Stimulated activated CD8-positive, alpha-beta memory T cell treated with anti-CD3 and anti-CD28 coated beads, Interleukin-2, amount 100 ng/mL, for 1 hour (primary cell): ENCODE measurements around the gene NPC2.

ENCODE experiments used
- DNase-seq, 2 donors: peaks; one replicate each; pipeline ENCODE4 v3.0.0-alpha.2; 2020; ENCODE audit warnings: low read depth in 2 of 2

NPC2 gene

DNA sequence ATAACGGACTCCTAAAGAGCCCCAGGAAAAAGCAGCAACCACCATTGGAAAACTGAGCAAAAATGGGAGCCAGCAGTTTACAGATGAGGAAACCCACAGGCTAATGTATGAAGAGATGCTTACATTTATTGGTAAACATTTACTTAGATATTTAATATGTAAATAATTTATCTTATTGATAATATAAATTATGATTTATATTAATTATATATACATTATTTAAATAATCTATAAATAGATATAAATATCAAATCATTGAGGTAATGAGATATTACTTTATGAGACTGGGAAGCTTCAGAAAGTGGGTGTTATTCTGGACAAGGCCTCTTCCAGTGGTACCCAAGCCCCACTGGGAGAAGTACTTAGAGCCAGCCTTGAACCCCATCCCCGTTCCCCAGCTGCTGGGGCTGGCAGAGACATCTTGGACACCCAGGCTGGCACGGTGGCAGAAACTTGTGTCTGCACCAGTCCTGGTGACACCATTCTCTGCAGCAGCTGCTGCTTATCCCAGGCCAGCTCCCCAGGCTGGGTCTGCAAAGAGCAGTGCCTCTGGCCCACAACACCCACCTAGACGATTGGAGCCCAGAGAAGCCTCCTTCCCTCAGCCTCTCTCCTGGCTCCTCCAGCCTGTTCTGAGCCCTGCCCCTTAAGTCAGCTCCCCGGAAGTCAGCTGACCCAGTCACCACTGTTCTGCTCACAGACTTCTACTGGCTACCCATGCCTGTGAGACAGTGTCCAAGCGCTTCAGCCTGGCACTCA lies 26.4 kb upstream of the NPC2 start:
- DNase-seq = no peak

- no peak for DNase-seq
These were observed 25.1 kb upstream of the NPC2 start for GRCh38 chr14:74518221-74518620.

DNA sequence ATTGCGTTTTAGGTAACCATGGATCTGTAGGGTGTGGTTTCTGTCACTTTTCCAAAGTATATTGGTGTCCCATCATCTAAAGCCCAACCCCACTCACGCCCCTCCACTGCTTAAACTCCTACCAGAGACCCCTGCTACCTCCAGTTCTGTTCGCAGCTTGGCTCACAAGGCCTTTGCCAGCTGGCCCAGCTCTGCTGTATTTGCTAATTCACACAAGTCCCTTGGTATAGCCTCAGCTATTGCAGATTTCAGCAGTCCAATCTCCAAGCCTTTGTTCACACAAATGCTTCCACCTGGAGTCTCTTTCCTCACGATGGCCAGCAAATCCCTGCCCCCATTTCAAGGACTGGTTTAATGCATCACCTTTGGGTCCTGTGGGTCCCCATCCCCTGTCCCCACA lies 24.6 kb upstream of the NPC2 start:
- no peak for DNase-seq

- DNase-seq = no peak
These were observed 23.5 kb upstream of the NPC2 start for GRCh38 chr14:74516451-74517160.

DNA sequence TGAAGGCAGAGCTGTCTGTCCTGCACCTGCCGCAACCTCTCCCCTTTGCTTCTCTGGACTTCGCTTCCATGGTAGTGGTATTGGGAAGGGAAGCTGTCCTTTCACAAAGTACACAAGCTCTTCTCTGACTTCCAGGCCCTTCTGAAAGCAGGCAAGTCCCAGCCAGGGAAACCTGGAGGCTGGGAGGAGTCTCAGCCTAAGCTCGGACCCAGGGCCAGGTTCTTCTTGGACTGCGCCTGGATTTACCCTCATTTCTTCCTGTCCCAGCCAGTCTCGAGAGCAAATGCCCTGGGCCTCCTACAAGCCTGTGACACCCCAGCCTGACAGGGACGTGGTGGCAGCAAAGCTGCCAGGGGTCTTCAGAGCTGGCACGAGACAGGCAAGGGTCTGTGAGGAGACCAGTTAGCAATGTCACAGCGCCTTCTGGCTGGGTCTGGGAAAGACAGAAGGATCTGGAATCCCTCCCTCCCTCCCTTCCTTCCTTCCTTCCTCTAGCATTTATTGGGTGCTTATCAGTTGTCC lies 22.8 kb upstream of the NPC2 start:
- DNase-seq = no peak

GRCh38 chr14:74514471-74514941 lies 21.4 kb upstream of the NPC2 start:
- no peak for DNase-seq

DNA sequence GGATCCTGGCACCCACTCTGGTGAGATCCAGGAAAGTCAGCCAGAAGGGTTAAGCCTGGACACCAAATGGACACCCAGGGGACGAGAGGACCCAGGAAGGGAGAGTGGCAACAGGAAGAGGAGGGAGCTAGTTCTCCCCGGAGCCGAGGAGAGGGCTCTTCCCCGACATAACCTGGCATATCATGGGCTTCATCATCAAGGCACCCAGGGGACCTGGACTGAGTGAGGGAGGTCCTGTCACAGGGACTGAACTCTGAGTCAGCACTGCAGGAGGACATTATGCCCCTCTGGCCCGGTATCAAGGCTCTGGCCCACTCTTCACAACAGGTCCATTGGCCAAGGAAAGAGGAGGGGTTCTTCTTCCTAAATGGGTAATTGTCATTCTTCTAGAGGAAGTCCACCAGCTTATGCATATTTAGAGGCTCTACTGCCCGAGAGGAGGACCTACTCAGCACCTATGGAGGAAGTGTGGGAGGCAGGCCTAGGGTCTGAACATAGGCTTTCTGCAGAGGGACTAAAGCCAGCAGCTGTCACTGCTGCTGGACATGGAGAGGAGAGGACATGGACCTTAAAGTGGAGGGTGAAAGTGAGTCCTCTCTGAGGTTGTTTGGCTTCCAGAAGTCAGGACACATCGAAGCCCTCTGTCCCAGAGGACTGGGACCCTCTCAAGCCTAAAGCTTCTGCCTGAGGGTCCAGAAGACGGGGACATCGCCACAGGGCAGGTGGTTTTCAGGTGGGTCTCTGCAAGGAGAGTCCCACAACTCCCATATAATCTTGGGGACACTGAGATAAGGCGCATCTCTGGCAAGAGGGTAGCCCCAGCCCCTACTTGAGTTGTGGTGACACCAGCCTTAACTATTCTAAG lies 19.1 kb upstream of the NPC2 start:
- no peak for DNase-seq

DNA sequence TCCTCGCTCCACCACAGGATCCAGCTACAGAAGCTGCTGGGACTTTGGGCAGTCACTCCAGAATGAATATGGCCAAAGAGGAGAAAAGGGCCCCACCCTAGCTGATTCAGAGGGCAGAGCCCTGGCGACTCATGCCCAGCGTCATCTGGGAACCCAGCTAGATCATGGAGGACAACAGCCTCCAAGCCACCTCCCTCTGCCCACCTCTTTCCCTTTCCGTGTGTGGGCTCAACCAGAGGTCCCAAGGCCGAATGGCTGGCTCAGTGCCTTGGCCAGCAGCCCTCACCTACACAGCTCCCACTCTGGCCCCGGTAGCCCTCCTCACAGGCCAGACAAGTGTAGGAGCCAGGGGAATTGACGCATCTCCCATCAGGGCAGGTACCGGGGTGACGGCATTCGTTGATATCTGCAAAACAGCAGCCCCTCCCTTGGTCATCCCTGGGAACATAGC lies 17.9 kb upstream of the NPC2 start:
- DNase-seq = no peak

- DNase-seq = no peak
These were observed 17.3 kb upstream of the NPC2 start for GRCh38 chr14:74510223-74510931.

- no peak for DNase-seq
These were observed 16.6 kb upstream of the NPC2 start for GRCh38 chr14:74509587-74510222.

DNA sequence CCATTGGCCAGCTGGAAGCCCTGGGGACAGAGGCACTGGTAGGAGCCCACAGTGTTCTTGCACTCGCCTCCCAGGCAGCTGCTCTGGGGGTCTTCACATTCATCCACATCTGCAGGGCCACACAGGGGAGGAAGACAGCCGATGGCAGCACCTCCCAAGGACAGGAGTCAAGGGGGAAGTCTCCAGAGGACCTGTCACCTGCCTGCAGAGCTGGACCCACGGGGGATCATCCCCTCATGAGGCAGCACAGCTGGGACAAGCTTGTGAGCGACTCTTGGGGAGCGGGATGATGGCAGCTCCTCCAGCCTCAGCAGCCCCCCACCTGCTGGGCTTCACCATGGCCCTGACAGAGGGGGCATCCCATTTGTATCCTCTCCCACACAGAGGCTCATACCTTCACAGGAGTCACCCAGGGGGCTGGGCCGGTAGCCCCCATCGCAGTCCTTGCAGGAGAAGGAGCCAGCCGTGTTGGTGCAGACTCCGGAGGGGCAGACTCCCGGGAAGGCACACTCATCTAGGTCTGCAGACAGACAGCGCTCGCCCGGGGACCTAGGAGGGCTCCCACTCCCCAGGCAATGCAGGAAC lies 15.8 kb upstream of the NPC2 start:
- DNase-seq = no peak

GRCh38 chr14:74508292-74508731 lies 15.2 kb upstream of the NPC2 start:
- no peak for DNase-seq

DNA sequence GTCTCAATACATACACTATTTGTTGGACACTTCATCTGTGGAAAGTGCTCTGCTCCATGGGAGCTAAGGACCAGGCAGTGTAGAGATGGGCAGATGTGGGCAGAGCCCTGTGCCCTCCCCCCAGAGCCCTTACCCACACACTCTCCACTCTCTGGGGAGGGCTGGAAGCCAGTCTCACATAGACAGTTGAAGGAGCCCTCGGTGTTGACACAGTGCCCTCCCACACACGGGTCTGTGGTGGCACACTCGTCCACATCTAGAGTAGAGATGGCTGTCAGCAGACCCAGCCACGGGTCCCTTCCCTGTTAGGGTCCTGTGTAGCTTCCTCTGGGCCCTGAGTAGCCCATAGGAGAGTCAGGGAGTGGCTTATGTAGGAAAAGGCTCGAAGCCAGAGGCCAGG lies 14.7 kb upstream of the NPC2 start:
- no peak for DNase-seq

DNA sequence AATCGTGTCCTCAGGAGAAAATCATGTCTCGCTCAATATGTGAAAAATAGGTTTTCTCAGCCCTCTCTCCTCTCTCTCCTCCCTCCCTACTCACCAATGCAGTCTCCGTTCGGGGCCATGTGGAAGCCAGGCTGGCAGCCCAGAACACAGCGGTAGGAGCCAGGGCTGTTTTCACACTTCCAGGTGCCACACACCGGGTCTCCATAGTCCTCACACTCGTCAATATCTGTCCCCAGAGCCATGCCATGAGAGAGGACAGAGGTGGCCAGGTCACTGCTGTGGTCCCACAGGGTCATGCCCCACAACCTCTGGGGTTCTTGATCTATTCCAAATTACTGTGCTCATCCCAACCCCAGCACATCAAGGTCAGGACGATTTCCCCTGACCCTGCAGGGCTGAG lies 14.0 kb upstream of the NPC2 start:
- DNase-seq = no peak

DNA sequence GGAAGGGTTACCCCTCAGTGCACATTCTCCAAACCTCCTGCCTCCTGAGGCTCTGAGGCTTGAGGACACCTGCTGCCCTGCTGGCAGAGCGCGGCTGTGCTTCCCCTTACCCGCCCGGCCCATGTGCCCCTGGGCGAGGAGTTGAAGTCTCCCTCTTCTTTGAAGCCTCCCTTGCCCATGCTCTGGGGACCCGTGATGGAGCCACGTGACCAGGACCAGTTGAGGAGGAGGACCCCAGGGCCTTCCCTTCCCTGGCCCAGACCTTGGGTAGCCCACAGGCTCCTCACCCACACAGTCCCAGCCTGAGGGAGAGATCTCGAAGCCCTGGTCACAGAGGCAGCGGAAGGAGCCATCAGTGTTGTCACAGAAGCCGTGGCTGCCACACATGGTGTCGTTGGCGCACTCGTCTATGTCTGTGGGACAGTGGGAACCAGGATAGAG lies 13.3 kb upstream of the NPC2 start:
- no peak for DNase-seq

GRCh38 chr14:74505831-74506230 lies 12.7 kb upstream of the NPC2 start:
- DNase-seq = no peak

- no peak for DNase-seq
These were observed 12.0 kb upstream of the NPC2 start for GRCh38 chr14:74504874-74505720.

- no peak for DNase-seq
These were observed 11.3 kb upstream of the NPC2 start for GRCh38 chr14:74504412-74504811.

GRCh38 chr14:74503938-74504335 lies 10.8 kb upstream of the NPC2 start:
- DNase-seq = no peak
